Epithelial cell of proximal tubule (primary cell): ENCODE data around the gene AAGAB. TPM values are rescaled to one million over a fixed set of nuclear protein-coding genes. Genes with fewer than 3 reads are reported as not detected.
"Not testable (repeated sequence)": the region's sequence is repeated elsewhere in the genome, so short reads cannot be mapped to it uniquely, and the experiment has no call there.

Source experiments
- DNase-seq: peaks from one replicate; pipeline ENCODE4 v3.0.0-alpha.2; 2011; ENCODE audit warnings: low read depth
- H3K4me3 ChIP-seq: 2 replicates; pipeline ENCODE4 v1.5.1; 2011; ENCODE audit warnings: low read depth, mild to moderate bottlenecking, low read length
- CTCF ChIP-seq: conservative IDR thresholded peaks from 2 replicates; pipeline ENCODE4 v1.5.1; 2012; ENCODE audit warnings: low read depth, mild to moderate bottlenecking, low read length
- total RNA-seq: library from RNA; depleted of rRNA; stranded (reverse); fragments of >200 nt; gene quantifications from 2 replicates; pipeline ENCODE4 v1.2.3, GENCODE V29; 2015

Gene AAGAB
- total RNA-seq, 1 donor from 2014 or later = 41.5 TPM

GRCh38 chr15:67249830-67250229 is 4.6 kb downstream of the AAGAB start:
- no peak for DNase-seq
- H3K4me3 ChIP-seq = no peak overlapping the region
- no peak for TF ChIP-seq CTCF

- H3K4me3 ChIP-seq = no peak overlapping the region
- TF ChIP-seq CTCF = no peak
- DNase-seq = no peak
Observed at GRCh38 chr15:67248011-67248505, 6.4 kb downstream of the AAGAB start.

GRCh38 chr15:67246606-67247005 is 7.9 kb downstream of the AAGAB start:
- DNase-seq, H3K4me3 ChIP-seq: not testable (repeated sequence)

- no peak for DNase-seq
- no peak overlapping the region for H3K4me3 ChIP-seq
- no peak for TF ChIP-seq CTCF
Observed at GRCh38 chr15:67244971-67245478, 9.4 kb downstream of the AAGAB start.

GRCh38 chr15:67242708-67243111 is 11.8 kb downstream of the AAGAB start:
- no peak for TF ChIP-seq CTCF
- H3K4me3 ChIP-seq = no peak overlapping the region
- DNase-seq = no peak

GRCh38 chr15:67241132-67241855 is 13.2 kb downstream of the AAGAB start:
- no peak for TF ChIP-seq CTCF
- DNase-seq = no peak
- no peak overlapping the region for H3K4me3 ChIP-seq

- no peak for DNase-seq
- no peak overlapping the region for H3K4me3 ChIP-seq
- TF ChIP-seq CTCF = peak; percentile 62
Observed at GRCh38 chr15:67240235-67241131, 14.0 kb downstream of the AAGAB start.
